Neural cell (in vitro differentiated cells): Measurements from ENCODE around the gene MAP3K13. TPM values are rescaled to one million over a fixed set of nuclear protein-coding genes. Genes with fewer than 3 reads are reported as not detected.
"Not testable (repeated sequence)": the region's sequence is repeated elsewhere in the genome, so short reads cannot be mapped to it uniquely, and the experiment has no call there.

ENCODE experiments used
- H2AFZ ChIP-seq: fragments of 200-600, 300-800 bp; sonication (generic), shearing (Covaris generic); 2 replicates; pipeline ENCODE4 v1.6.0; 2014; ENCODE audit warnings: low read depth, mild to moderate bottlenecking, antibody characterized with exemption, low read length, moderate library complexity
- H3F3A ChIP-seq: fragments of 200-600 bp; shearing (Covaris generic); 2 replicates; pipeline ENCODE4 v1.6.1; 2016; ENCODE audit warnings: mild to moderate bottlenecking, moderate library complexity, mixed read lengths, antibody characterized with exemption, low read length; ENCODE audit not compliant: insufficient read depth, poor library complexity, severe bottlenecking
- H3K27ac ChIP-seq: fragments of 200-600, 300-800 bp; sonication (generic), shearing (Covaris generic); 2 replicates; pipeline ENCODE4 v1.5.1; 2014; ENCODE audit warnings: mild to moderate bottlenecking, low read length, moderate library complexity
- H3K27me3 ChIP-seq: fragments of 300-800, 200-600 bp; sonication (generic), shearing (Covaris generic); 2 replicates; pipeline ENCODE4 v1.6.0; 2014; ENCODE audit warnings: mild to moderate bottlenecking, low read depth, low read length, moderate library complexity; ENCODE audit not compliant: insufficient read depth
- H3K36me3 ChIP-seq: fragments of 300-800, 200-600 bp; sonication (generic), shearing (Covaris generic); 2 replicates; pipeline ENCODE4 v1.5.1; 2014; ENCODE audit warnings: mild to moderate bottlenecking, antibody characterized with exemption, low read length, moderate library complexity; ENCODE audit not compliant: insufficient read depth
- H3K4me2 ChIP-seq: fragments of 300-800, 200-600 bp; sonication (generic), shearing (Covaris generic); 2 replicates; pipeline ENCODE4 v1.6.0; 2014; ENCODE audit warnings: mild to moderate bottlenecking, low read length
- H3K4me3 ChIP-seq: fragments of 300-800, 200-600 bp; sonication (generic), shearing (Covaris generic); 2 replicates; pipeline ENCODE4 v1.5.1; 2014; ENCODE audit warnings: mild to moderate bottlenecking, low read length, moderate library complexity
- H3K79me2 ChIP-seq: fragments of 200-600 bp; shearing (Covaris generic); replicated peaks from 2 replicates; pipeline ENCODE4 v1.6.0; 2014; ENCODE audit warnings: mild to moderate bottlenecking, low read length, moderate library complexity; ENCODE audit not compliant: insufficient read depth
- H3K9ac ChIP-seq: fragments of 300-800, 200-600 bp; sonication (generic), shearing (Covaris generic); 2 replicates; pipeline ENCODE4 v1.6.1; 2016; ENCODE audit warnings: mild to moderate bottlenecking, low read length, mixed read lengths
- H3K9me2 ChIP-seq: fragments of 200-600 bp; shearing (Covaris generic); 2 replicates; pipeline ENCODE4 v1.6.1; 2016; ENCODE audit warnings: mild to moderate bottlenecking, low read length, mixed read lengths; ENCODE audit not compliant: insufficient read depth
- H3K9me3 ChIP-seq: fragments of 200-600, 300-800 bp; sonication (generic), shearing (Covaris generic); 2 replicates; pipeline ENCODE4 v1.6.1; 2016; ENCODE audit warnings: mild to moderate bottlenecking, mixed run types, low read length, moderate library complexity, mixed read lengths
- H4K20me1 ChIP-seq: fragments of 200-600 bp; shearing (Covaris generic); 2 replicates; pipeline ENCODE4 v1.6.1; 2016; ENCODE audit warnings: mild to moderate bottlenecking, mixed run types; ENCODE audit not compliant: insufficient read depth
- EP300 ChIP-seq: fragments of 450-650 bp; conservative IDR thresholded peaks from 2 replicates; pipeline ENCODE4 v1.6.1; 2014; ENCODE audit warnings: antibody characterized with exemption, mild to moderate bottlenecking, moderate library complexity; ENCODE audit not compliant: poor library complexity, severe bottlenecking
- EZH2 ChIP-seq: fragments of 200-600, 300-800 bp; shearing (Covaris generic), sonication (generic); IDR thresholded peaks from 2 replicates; pipeline ENCODE4 v1.6.1; 2014; ENCODE audit warnings: antibody characterized with exemption, low read length, borderline replicate concordance, mild to moderate bottlenecking; ENCODE audit not compliant: insufficient read depth, poor library complexity, severe bottlenecking
- MXI1 ChIP-seq: fragments of 450-650 bp; conservative IDR thresholded peaks from 2 replicates; pipeline ENCODE4 v1.6.1; 2014; ENCODE audit warnings: antibody characterized with exemption, mild to moderate bottlenecking; ENCODE audit not compliant: poor library complexity, severe bottlenecking
- POLR2AphosphoS5 ChIP-seq: IDR thresholded peaks from 2 replicates; pipeline ENCODE4 v1.6.1; 2012
- RAD21 ChIP-seq: fragments of 450-650 bp; conservative IDR thresholded peaks from 2 replicates; pipeline ENCODE4 v1.6.1; 2014; ENCODE audit warnings: antibody characterized with exemption, mild to moderate bottlenecking, moderate library complexity
- SMC3 ChIP-seq: fragments of 450-650 bp; conservative IDR thresholded peaks from 2 replicates; pipeline ENCODE4 v1.6.1; 2014; ENCODE audit warnings: antibody characterized with exemption, mild to moderate bottlenecking, moderate library complexity; ENCODE audit not compliant: poor library complexity
- TAF1 ChIP-seq: IDR thresholded peaks from 2 replicates; pipeline ENCODE4 v1.6.1; 2012; ENCODE audit warnings: low read depth
- polyA plus RNA-seq: library from polyadenylated mRNA; depleted of rRNA; stranded (reverse); fragments of >200 nt; gene quantifications from 2 replicates; pipeline ENCODE4 v1.2.3, GENCODE V29; 2014
- TF ChIP-seq, protein P1 (sequence below): IDR thresholded peaks from 2 replicates; pipeline ENCODE4 v1.6.1; 2012; ENCODE audit warnings: borderline replicate concordance
- TF ChIP-seq, protein P2 (sequence below): fragments of 450-650 bp; IDR thresholded peaks from 2 replicates; pipeline ENCODE4 v1.5.1; 2014; ENCODE audit warnings: antibody characterized with exemption, mild to moderate bottlenecking, moderate library complexity; ENCODE audit not compliant: poor library complexity, severe bottlenecking

Gene MAP3K13
- polyA plus RNA-seq, 1 donor from 2014 or later = 33.8 TPM

DNA sequence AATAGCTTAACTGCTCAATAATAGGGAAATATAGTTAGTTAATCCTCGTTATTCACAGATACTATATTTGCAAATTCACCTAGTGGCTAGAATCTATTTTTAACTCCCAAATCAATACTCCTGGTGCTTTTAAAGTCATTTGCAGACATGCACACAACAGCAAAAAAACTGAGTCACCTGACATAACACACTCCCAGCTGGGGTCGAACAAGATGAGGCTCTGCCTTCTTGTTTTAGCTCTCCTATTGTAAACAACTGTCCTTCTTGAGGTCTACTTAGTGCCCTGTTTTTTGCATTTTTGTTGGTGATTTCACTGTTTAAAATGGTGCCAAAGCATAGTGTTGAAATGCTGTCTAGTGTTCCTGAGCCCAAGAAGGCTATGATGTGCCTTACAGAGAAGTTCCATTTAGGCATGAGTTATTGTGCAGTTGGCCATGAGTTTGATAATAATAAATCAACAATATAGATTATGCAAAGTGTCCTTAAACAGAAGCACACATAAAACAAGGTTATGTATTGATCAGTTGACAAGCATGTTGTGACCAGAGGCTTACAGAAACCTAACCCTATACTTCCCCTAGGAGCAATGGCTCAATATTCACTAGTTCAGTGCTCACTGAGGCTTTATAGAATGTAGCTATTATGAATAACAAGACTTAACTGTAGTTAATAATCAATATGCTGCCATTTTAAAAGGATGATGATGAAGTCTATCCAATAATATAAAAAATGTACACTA lies 18.6 kb downstream of the MAP3K13 start:
- no peaks in the 10 kb centered on the region for H4K20me1 ChIP-seq
- H3K27ac ChIP-seq = no peak overlapping the region
- peaks cover 5% of the 10 kb centered on the region for H3K79me2 ChIP-seq
- no peak overlapping the region for H3K9ac ChIP-seq
- H3K27me3 ChIP-seq = no peaks in the 10 kb centered on the region
- no peaks in the 10 kb centered on the region for H3K36me3 ChIP-seq
- H3K4me2 ChIP-seq = no peak overlapping the region
- no peaks in the 10 kb centered on the region for H3K9me3 ChIP-seq
- no peaks in the 10 kb centered on the region for H3K9me2 ChIP-seq
- no peak overlapping the region for H3K4me3 ChIP-seq
- TF ChIP-seq, protein P1, sequence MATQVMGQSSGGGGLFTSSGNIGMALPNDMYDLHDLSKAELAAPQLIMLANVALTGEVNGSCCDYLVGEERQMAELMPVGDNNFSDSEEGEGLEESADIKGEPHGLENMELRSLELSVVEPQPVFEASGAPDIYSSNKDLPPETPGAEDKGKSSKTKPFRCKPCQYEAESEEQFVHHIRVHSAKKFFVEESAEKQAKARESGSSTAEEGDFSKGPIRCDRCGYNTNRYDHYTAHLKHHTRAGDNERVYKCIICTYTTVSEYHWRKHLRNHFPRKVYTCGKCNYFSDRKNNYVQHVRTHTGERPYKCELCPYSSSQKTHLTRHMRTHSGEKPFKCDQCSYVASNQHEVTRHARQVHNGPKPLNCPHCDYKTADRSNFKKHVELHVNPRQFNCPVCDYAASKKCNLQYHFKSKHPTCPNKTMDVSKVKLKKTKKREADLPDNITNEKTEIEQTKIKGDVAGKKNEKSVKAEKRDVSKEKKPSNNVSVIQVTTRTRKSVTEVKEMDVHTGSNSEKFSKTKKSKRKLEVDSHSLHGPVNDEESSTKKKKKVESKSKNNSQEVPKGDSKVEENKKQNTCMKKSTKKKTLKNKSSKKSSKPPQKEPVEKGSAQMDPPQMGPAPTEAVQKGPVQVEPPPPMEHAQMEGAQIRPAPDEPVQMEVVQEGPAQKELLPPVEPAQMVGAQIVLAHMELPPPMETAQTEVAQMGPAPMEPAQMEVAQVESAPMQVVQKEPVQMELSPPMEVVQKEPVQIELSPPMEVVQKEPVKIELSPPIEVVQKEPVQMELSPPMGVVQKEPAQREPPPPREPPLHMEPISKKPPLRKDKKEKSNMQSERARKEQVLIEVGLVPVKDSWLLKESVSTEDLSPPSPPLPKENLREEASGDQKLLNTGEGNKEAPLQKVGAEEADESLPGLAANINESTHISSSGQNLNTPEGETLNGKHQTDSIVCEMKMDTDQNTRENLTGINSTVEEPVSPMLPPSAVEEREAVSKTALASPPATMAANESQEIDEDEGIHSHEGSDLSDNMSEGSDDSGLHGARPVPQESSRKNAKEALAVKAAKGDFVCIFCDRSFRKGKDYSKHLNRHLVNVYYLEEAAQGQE = no peak
- TF ChIP-seq POLR2AphosphoS5 (no peak), MXI1 (no peak), TAF1 (no peak), EP300 (no peak), SMC3 (no peak), RAD21 (no peak), EZH2 (no peak)
- TF ChIP-seq, protein P2, sequence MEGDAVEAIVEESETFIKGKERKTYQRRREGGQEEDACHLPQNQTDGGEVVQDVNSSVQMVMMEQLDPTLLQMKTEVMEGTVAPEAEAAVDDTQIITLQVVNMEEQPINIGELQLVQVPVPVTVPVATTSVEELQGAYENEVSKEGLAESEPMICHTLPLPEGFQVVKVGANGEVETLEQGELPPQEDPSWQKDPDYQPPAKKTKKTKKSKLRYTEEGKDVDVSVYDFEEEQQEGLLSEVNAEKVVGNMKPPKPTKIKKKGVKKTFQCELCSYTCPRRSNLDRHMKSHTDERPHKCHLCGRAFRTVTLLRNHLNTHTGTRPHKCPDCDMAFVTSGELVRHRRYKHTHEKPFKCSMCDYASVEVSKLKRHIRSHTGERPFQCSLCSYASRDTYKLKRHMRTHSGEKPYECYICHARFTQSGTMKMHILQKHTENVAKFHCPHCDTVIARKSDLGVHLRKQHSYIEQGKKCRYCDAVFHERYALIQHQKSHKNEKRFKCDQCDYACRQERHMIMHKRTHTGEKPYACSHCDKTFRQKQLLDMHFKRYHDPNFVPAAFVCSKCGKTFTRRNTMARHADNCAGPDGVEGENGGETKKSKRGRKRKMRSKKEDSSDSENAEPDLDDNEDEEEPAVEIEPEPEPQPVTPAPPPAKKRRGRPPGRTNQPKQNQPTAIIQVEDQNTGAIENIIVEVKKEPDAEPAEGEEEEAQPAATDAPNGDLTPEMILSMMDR = no peak
- no peak overlapping the region for H2AFZ ChIP-seq
- no peaks in the 10 kb centered on the region for H3F3A ChIP-seq

DNA sequence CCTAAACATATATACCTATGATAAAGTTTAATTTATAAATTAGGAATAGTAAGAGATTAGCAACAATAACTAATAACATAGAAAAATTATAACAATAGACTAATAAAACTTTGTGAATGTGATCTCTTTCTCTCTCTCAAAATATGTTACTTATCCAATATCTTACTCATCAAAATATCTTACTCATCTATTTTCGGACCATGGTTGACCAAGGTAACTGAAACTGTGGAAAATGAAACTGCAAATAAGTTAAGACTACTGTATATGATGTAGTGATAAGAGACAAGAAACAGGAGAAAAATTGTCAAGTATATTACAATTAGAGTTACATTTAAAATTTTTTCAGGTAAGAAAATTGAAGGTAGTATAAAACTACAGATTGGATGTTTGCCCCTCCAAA lies 19.2 kb downstream of the MAP3K13 start:
- Histone ChIP-seq H2AFZ (no peak overlapping the region), H3F3A (no peaks in the 10 kb centered on the region), H3K79me2 (peaks cover 5% of the 10 kb centered on the region), H4K20me1 (no peaks in the 10 kb centered on the region), H3K27ac (no peak overlapping the region), H3K9me2 (no peaks in the 10 kb centered on the region), H3K9ac (no peak overlapping the region), H3K36me3 (no peaks in the 10 kb centered on the region), H3K27me3 (no peaks in the 10 kb centered on the region), H3K9me3 (no peaks in the 10 kb centered on the region), H3K4me3 (no peak overlapping the region), H3K4me2 (no peak overlapping the region)
- TF ChIP-seq POLR2AphosphoS5 = no peak

DNA sequence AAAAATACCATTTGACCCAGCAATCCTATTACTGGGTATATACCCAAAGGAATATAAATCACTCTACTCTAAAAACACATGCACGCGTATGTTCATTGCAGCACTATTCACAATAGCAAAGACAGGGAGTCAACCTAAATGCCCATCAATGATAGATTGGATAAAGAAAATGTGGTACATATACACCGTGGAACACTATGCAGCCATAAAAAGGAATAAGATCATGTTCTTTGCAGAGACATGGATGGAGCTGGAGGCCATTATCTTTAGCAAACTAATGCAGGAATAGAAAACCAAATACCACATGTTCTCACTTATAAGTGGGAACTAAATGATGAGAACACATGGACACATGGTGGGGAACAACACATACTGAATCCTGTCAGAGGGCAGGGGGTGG lies 23.6 kb downstream of the MAP3K13 start:
- H3K27ac ChIP-seq, H4K20me1 ChIP-seq, H2AFZ ChIP-seq, H3K36me3 ChIP-seq, H3K9me3 ChIP-seq, H3K4me3 ChIP-seq, H3K79me2 ChIP-seq, H3K4me2 ChIP-seq, H3K9ac ChIP-seq, H3K9me2 ChIP-seq, H3K27me3 ChIP-seq, H3F3A ChIP-seq: not testable (repeated sequence)
